HG03432 (cell line): ENCODE results near the gene INSL3.

Experiments used
- ATAC-seq: cut with Tn5 transposase; IDR thresholded peaks from one replicate; pipeline ENCODE4 v1.9.1; 2021; ENCODE audit warnings: mild to moderate bottlenecking, moderate library complexity; ENCODE audit not compliant: unreplicated experiment

The INSL3 gene

DNA sequence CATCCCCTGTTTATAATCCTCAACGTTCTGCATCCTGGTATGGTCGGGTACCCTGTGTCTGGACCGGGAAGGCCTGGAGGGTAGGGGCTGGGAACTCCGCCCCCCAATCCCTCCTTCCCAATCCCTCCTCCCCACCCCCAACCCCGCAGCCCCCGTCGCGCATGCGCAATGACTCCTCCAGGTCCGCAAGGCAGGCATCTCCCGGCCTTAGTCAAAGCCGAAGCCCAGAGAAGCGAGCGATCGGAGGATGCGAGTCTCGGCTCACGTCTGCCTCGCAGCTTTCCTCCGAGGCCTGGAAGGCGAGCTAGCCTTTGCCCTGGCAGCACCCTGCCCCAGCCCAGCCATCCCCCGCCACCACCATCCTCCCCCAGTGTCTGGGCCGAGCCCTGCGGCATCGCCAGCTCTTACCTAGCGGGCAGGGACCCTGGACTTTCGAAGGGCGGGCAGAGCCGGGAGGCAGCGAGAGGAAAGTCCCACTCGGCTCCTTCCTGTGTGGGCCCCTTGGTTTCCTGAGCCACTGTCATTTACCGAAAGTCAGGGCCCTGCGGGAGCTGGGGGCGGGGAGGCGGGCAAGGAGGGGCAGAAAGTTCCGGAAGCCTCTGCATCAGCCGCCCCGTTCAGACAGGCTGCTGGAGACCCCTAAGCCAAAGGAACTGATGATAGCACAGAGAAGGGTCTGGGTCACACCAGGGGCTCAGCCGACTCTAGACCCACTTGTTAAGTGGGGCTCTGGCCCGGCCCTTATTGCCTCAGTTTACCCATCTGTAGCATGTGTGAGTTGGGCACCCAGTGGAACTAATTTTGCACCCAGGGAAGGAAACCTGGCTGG is 26.4 kb upstream of the INSL3 start, which contains the start of gene JAK3:
TSS of gene JAK3 (minus strand) at position 445 of the 829 bp plus-strand sequence. CDS start 3,565 bp downstream, outside the sequence.
- peak; percentile 61 for ATAC-seq

DNA sequence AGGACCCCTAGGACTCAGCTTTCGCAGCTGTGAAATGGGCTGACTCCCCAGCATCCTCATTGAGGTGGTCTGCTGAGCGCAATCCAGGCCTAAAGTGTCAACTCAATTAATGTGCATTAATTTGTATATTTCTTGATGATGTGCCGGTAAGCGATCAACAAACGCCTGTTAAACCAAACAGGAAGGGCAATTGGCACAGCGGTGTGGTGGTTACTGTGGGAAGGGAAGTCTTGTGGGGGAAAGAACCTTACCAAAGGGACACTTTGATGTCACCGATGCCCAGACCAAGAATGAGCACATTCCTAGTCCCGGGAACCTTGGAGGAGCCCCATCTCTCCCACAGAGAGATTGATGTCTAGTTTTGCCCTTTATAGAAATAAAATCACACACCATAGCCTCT is 24.8 kb upstream of the INSL3 start:
- ATAC-seq, result no peak

DNA sequence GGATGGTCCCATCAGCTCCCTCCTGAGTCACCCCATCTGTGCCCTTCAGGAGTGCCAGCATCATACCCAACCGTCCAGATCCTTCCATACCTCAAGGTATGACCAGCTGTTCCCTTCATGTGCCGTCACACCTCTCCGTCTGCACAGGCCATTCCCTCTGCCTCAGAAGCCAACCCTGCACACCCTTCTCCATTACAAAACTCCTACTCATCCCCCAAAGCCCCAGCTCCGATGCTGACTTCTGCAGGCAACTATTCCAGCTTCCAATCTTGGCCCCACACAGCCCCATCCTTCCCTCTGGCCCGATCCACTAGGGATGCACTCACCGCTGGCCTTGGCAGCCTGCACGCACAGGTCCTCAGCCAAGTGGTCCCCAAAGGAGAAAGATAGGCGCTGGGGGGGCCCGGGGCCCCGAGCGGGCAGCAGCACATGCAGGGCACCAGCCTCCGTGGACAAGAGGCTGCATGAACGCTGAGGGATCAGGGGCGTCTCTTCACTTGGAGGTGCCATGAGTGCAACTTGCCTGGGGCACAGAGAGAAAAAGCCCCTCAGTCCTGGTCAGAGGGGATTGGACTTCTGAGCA is 22.7 kb upstream of the INSL3 start:
- no peak for ATAC-seq

DNA sequence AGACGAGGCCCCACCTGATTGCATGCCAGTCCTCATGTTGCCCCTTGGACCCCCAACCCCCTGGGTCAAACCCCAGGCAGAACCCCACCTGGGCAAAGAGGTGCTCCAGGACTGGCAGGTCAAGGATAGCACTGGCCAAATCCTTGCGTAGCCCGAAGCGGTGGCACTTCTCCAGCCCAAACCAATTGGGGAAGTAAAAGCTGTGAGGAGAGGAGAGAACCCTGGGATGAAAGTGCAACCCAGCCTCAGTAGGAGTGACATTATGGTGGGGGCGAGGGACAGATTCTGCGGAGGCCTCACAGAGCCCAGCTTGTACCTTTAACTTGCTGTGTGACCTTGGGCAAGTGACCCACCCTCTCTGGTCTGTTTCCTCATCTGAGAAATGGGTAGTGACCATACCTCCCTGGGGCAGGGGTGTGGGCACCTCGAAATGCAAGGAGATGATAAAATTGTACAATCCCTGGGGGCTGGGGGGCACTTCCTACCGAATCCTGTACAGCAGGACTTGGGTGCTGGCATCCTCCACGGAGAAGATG is 22.0 kb upstream of the INSL3 start:
- ATAC-seq, result no peak

DNA sequence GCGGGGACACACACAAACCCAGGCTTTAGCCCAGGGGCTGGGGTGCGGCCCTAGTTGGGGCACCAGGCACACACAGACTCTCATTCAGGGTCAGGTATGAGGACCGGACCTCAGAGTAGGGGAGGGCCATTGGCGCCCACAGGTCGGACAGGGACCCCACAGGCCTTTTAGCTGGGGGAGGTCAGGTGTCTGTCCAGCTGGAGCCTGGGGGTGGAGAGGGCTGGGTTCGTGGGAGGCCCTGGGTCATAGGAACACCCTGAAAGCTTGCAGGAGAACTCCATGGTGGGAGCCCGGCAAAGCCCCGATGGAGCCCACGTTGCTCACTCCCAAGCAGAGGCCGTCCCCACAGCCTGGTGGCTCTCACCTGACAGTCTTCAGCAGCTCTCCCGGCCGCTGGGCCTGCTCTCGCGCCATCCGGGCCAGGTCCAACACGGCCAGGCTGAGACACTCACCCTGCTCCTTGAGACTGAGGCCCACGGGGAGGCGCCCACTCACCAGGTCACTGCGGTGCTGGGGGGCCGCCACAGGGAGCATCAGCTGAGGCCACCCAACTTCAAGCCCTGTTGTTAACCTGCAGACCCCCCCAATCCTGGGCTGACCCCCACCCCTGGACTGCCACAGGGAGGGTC is 21.5 kb upstream of the INSL3 start:
- ATAC-seq, result no peak

DNA sequence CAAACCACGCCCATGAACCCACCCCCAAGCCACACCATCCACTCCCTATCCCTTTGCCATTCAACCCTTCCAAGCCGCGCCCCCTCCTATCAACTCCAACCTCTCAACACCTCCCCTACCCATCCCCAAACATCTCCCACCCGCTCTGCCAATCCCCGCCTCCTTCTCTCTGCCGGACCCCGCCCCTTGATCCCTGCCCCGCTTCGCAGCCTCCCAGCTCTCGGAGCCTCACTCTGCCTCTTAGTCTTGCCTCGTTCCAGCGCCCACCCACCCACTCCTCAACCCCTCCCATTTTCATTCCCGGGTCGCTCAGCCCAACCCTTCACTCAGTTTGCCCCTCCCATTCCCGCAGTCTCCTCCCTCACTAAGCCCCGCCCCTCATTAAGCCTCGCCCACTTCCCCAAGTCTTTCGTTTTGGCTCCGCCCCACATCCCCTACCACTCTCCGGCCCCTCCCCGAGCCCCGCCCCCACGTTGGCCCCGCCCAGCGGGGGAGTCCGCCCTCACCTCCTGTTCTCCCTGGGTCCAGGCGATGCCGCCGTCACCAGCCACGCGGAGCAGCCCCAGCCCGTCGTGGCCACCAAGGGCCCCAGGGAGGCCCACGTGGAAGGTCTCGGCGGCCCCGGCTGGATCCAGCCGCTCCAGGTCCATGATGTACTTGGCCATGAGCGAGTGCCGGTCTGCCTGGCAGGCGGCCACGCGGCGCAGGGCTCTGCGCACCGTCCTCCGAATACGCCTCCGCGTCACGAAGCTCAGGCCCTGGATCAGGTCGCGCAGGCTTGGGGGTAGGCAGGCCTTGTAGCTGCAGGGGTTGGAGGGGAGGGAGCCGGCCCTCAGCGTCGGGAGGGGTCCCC is 20.7 kb upstream of the INSL3 start:
- no peak for ATAC-seq

DNA sequence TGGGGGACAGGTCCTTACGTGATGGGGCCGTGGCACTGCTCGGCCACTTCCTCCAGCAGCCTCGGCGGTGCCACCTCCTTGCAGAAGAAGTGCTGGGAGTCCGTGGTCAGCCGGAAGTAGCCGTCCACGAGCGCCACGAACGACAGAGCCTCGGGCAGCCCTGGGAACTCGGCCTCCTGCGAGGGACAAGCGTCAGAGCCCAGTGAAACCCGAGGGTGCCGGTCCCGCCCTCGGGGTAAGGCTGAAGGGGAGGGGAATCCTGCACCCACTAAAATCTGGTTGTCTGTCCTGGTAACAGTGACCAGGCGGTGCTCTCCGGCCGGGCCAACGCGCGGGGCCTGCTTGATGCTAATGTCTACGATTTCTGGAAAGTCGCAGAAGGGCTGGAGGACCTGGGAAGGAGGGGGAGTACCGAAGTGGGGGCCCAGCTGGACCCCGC is 20.1 kb upstream of the INSL3 start:
- no peak for ATAC-seq

DNA sequence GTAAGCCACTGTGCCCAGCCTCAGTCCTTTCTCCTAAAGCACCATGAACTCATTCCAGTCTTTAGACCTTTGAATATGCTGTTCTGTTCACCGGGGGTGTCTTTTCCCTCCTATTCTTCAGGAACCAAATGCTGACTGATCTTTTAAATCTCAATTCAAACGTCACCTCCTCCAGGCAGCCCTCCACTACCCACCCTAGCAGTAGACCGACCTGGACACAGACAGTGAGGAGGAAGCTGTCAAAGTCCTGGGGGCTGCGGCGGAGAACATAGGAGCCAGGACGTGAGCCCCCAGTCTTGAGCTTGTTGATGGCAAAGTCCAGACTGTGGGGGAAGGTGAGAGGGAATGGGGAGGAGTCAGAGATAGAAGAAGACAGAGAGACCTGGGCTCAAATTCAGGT is 18.7 kb upstream of the INSL3 start:
- ATAC-seq, result no peak

DNA sequence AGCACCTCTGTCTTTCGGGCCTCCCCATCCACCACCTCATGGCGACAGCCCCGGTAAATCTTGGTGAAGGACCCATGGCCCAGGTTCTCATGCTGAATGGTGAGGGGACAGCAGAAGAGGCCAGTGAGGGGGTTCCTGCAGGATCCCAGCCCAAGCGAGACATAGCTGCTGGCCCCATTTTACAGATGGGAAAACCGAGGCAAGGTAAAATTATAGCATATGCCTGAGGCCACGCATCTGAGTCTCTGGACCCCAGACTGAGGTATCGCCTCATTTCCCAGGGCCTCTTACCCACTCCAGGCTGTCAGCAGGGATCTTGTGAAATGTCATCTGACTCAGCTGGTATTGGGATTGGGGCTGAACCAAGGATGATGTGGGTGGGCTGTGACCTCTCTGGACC is 16.7 kb upstream of the INSL3 start:
- ATAC-seq, result no peak

DNA sequence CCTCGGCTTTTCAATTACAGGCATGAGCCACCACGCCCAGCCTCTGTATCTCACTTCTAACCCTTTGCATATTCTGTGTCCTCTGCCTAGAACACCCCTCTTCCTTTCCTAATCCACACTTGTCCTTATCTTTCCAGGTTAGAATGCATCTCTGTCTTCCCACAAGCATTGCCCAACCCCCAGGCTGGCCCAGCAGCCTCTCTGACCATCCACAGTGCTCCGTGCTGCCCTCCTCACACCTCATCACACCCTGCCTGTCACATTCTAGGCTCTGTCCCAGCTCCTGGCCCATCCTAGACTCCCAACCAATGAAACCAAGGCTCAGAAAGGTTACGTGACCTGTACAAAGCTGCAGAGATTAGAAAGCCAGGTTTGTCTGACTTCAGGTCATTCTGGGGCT is 15.2 kb upstream of the INSL3 start:
- no peak for ATAC-seq

DNA sequence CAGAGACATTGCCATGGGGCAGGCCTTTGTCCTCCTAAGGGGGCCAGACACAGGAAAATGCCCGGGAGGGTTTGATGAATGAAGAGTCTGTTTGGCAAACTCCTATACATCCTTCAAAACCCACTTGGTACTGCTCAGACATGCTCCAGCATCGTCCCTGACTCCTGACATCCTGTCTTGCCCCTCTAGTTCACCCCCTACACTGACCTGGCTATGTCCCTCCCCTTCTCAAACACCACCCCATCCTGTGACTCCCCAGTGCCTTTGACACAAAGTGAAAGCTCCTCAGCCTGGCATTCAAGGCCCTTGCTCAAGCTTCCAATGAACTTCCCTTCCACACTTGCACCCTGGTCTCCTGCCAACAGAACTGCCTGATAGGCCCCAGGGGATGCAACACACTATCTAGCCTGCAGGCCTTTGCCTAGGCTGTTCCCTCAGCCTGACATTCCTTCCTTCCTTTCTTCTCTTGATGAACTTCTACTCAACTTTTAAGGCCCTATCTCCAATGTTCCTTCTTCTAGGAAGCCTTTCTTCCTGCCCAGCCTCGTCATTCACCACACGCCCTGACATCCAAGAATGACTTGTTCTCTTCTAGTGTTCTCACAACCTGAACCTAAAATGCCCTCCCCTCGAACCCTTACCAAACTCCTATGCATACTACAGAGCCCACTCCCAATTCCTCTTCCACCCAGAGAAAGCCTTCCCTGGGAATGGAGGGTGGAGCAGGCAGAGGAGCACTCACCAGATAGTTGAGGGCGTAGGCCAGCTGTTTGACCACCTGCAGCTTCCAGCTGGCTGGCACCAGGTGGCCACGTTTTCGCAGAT is 14.1 kb upstream of the INSL3 start:
- ATAC-seq, result no peak

DNA sequence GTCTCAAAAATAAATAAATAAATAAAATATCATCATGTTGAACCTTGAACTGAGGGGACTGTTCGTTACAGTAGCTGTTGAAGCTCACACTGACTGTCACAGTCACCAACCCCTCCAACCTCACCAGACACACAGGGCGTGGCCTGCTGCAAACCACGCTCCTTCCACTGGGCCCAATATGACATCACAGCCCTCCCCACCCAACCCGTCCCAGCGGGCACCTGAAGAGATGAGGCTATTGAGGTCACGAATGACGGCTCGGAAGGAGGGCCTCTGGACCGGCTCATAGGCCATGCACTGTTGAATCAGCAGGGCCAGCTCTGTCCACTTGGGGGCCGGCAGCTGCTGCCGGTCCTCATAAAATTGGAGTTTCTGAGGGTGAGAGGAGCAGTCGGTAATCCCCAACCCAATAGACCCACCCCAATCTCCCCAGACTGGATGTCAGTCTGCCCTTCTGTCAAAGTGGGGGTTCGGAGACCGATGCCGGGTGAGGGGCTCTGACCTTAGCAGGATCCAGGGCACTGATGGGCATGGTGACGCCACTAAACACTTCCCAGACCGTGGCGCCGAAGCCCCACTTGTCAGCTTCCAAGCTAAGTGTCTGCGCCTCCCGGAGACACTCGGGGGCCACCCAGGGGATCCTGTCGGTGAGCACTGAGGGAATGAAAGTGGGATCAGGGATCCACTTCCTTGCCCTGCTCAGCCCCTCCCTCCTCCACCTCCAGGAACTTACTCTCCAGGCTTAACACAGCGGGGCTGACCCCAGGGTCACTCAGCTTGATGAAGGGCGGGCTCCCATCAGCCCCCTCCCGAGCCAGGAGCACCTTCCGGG is 13.2 kb upstream of the INSL3 start:
- ATAC-seq, result no peak

DNA sequence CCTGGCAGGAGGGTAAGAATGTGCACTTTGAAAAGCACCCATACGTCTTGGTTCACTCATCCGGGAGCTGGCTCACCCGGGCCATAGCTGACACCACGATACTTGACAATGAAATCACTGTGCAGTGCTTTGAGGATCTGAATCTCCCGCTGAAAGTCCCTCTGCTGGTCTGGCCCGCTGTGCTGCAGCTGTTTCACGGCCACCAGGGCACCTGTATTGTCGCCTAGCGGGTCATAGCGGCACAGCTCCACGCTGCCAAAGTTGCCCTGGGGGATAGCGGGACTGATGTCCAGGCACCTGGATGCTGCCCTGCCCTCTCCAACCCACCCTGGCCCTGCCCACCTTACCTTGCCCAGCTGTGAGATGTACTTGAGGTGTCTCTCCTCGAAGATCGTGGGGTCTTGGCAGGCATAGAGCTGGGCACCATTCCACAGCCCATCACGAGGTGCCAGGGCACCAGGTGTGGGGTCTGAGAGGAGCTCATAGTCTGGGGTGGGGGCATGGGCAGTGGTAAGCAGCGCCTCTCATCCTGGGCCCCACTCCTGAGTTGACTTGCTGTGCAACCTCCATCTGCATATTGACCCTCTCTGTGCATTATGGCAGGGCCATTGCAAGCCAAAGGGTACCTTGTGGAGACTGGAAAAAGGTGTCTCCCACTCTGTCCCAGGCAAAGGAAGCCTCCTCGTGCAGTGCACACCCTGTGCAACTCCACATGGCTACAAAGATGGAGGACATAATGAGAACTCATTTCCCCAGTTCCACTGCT is 11.3 kb upstream of the INSL3 start:
- no peak for ATAC-seq

DNA sequence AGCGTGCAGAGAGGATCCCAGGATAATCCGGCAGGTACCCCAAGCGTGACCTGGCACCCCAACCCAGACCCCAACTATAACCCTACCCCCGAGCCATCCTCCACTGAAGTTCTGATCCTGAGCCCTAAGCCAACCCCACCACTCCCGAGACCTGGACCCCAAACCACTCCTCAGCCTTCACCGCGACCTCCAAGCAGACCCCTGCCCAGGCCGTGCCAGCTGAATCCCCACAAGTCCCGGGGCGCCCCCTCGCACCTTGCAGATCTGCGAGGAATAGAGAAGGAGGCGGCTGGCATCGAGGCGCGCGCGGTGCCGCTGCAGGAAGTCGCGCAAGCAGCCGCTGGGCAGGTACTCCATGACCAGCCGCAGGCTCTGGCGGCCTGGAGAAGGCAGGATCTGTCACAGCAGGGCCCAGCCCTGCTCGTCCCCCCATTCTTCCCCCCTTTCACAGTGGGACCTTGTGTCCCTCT is 10.1 kb upstream of the INSL3 start:
- ATAC-seq, result no peak

DNA sequence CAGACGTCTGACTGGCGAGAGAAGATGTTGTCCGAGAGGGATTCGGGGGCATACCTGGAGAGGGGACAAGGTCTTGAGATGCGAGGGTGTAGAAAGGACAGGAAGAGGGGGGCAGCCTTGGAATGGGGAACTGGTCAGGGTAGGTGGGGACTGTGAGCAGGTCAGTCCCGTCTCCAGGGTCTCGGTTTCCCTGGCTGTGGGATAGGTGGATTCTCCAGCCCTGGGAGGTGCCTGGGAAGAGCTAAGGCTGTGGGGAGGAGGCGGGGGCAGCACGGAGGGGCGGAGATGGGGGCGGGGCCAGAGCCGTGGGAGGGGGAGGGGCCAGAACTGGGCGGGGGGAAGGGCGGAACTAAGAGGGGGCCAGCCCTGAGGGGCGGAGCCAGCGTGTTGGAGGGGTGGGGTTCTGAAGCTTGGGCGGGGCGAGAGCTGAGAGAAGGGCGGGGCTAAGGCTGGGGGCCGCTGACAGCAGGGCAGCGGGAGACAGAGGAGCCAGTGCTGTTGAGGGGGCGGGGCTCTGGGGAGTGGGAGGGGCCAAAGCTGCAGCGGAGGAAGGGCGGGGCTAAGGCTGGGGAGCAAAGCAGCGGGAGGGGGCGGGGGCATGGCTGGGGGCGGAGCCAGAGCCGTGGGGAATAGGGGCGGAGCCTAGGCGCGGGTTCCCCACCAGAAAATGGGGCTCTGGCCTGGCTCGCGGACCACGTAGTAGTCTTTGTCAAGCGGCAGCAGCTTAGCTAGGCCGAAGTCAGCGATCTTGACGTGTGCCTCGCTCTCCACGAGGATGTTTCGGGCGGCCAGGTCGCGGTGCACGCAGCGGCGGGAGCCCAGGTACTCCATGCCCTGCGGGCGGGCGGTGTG is 9.5 kb upstream of the INSL3 start:
- no peak for ATAC-seq

DNA sequence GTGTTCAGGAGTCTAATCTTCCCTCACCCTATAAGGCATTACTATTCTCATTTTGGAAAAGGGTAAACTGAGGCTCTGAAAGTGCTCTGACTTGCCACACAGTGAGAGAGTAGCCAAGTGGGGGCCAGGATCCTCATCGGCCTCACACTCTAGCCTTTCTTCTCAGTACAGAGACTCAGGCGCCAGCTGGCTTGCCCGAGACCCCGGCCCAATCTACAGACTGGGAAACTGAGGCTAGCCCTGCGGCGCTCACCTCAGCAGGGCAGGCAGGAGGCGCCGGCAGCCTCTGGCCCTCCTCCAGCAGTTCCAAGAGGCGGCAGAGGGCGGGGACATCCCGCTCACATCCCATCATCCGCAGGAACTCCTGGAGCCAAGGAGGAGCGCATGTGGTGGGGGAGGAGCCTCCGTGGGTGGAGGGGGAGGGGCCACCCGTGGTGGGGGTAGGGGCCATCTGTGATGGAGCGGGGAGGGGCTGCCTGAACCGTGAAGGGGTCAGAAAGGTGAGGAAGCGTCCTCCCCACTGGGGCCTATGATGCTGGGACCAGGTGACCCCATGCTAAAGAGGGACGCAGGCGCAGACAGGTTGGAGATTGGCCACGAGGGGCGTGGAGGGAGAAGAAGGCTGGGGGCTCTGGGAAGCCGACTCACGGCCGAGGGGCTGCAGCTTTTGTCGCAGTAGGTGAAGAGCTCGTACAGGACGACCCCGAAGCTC is 8.7 kb upstream of the INSL3 start:
- no peak for ATAC-seq
